A673 (cell line): ENCODE data around the gene RFTN1.

ENCODE experiments used
- CTCF ChIP-seq: fragments of 300-800, 200-600 bp; sonication (generic); conservative IDR thresholded peaks from 2 replicates; pipeline ENCODE4 v1.5.1; 2017; ENCODE audit warnings: low read depth, mild to moderate bottlenecking, antibody characterized with exemption, low read length, moderate library complexity, mixed read lengths
- EZH2 ChIP-seq: fragments of 200-600 bp; sonication (generic); IDR thresholded peaks from 2 replicates; pipeline ENCODE4 v1.6.1; 2017; ENCODE audit warnings: borderline replicate concordance, low read depth, mild to moderate bottlenecking, mixed read lengths, antibody characterized with exemption, low read length; ENCODE audit not compliant: poor library complexity, severe bottlenecking

DNA sequence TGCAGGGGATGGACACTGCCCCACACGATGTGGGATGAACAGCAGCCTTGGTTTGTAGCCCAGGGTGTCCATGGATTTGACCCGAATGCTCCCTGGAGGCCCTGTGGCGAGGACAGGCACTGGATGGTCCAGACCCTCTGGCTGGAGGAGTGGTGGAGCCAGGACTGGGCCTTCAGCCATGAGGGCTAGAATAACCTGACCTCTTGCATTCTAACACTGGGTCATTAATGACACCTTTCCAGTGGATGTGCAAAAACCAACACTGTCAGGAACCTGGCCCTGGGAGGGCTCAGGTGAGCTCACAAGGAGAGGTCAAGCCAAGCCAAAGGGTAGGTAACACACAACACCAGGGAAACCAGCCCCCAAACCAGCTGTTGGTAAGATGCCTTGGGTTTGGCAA, 197.1 kb downstream of the RFTN1 start:
- no peak for TF ChIP-seq CTCF
- no peak for TF ChIP-seq EZH2
